ENCODE data around the gene DDIT4.

Gene DDIT4

DNA sequence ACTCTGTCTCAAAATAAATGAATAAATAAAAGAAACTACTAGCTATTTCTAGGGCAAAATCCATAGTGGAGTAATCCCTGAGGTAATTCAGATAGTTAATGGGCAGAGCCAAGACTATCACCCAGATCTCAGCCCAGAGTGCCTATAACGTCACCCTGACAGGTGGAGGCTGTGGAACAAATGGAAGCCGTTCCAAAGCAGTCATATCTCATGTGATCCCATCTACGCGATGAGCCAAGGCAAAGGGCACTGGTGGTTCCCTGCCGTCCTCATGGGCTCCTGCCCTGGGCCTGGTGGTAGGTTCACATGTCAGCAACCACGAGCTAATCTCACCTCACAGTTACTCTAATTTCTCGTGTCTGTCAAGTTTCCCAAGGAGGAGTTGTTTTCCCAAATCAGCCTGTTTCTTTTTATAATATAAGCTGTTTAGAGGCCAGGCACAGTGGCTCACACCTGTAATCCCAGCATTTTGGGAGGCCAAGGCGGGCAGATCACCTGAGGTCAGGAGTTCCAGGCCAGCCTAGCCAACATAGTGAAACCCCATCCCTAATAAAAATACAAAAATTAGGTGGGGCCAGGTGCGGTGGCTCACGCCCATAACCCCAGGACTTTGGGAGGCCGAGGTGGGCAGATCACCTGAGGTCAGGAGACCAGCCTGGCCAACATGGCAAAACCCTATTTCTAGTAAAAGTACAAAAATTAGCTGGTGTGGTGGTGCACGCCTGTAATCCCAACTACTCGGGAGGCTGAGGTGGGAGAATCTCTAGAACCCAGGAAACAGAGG lies 35.1 kb upstream of the DDIT4 start:
- peaks cover 10% of the 10 kb centered on the region for H3K36me3 ChIP-seq (ENCODE audit: control insufficient read depth, insufficient read depth, low read length)
- WGBS, 2 experiments: 94 to 95% methylated on average over 13 of the region's 13 CpGs

DNA sequence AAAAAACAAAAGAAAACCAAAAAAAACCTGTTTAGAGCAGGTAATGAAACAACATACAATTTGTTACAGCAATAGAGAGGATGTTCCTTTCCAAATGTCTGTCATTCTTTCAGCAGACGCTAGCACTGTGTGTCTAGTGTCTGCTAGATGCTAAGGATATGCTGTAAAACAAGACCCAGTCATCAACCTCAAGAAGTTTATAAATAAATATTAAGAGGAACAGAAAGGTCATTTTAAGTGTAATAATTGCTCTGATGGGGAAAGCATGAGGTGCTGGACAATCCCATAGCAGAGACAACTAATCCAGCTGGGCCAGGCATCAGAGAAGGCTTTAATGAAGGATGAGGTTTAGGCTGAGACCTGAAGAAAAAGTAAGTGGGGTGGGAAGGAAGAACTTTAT lies 34.3 kb upstream of the DDIT4 start:
- WGBS, 2 experiments: 89 to 100% methylated on average over 1 of the region's 1 CpG
- Histone ChIP-seq H3K27ac (ENCODE audit: insufficient read depth, low read depth, low read length, poor library complexity, severe bottlenecking) (no peak overlapping the region), H3K9me3 (ENCODE audit: control insufficient read depth, low read length) (no peaks in the 10 kb centered on the region), H3K4me1 (ENCODE audit: control insufficient read depth, insufficient read depth, low read length) (no peaks in the 10 kb centered on the region), H3K36me3 (ENCODE audit: control insufficient read depth, insufficient read depth, low read length) (peaks cover 4% of the 10 kb centered on the region), H3K27me3 (ENCODE audit: control insufficient read depth, insufficient read depth, low read length, poor library complexity, severe bottlenecking) (no peaks in the 10 kb centered on the region), H3K4me3 (ENCODE audit: insufficient read depth, low read depth, low read length) (no peak overlapping the region)

More for the DNA sequence above, 35.1 kb upstream of the DDIT4 start:
- Histone ChIP-seq H3K27ac (ENCODE audit: insufficient read depth, low read depth, low read length, poor library complexity, severe bottlenecking) (no peak overlapping the region), H3K27me3 (ENCODE audit: control insufficient read depth, insufficient read depth, low read length, poor library complexity, severe bottlenecking) (no peaks in the 10 kb centered on the region), H3K9me3 (ENCODE audit: control insufficient read depth, low read length) (no peaks in the 10 kb centered on the region), H3K4me1 (ENCODE audit: control insufficient read depth, insufficient read depth, low read length) (no peaks in the 10 kb centered on the region), H3K4me3 (ENCODE audit: insufficient read depth, low read depth, low read length) (no peak overlapping the region)

- Histone ChIP-seq H3K36me3 (ENCODE audit: control insufficient read depth, insufficient read depth, low read length) (no peaks in the 10 kb centered on the region), H3K27me3 (ENCODE audit: control insufficient read depth, insufficient read depth, low read length, poor library complexity, severe bottlenecking) (no peaks in the 10 kb centered on the region), H3K9me3 (ENCODE audit: control insufficient read depth, low read length) (no peaks in the 10 kb centered on the region), H3K27ac (ENCODE audit: insufficient read depth, low read depth, low read length, poor library complexity, severe bottlenecking) (no peak overlapping the region), H3K4me3 (ENCODE audit: insufficient read depth, low read depth, low read length) (no peak overlapping the region), H3K4me1 (ENCODE audit: control insufficient read depth, insufficient read depth, low read length) (no peaks in the 10 kb centered on the region)
- 89 to 93% methylated on average over 7 of the region's 7 CpGs for WGBS, 2 experiments
Observed at GRCh38 chr10:72240371-72240770, 33.4 kb upstream of the DDIT4 start.

DNA sequence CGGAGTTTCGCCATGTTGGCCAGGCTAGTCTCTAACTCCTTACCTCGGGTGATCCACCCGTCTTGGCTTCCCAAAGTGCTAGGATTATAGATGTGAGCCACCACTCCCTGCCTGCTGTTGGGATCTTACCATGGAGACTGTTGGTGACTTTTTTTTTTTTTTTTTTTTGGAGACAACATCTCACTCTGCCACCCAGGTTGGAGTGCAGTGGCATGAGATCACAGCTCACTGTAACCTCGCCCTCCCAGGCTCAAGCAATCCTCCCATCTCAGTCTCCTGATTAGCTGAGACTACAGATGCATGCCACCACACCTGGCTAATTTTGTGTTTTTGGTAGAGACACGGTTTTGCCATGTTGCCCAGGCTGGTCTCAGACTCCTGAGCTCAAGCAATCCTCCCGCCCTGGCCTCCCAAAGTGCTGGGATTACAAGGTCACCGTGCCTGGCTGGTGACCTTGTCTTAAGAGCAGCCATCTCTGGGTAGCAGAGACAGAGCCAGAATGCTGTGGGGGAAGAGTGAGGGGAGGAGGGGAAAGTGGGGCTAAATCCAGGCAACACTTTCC lies 32.0 kb upstream of the DDIT4 start:
- Histone ChIP-seq H3K9me3 (ENCODE audit: control insufficient read depth, low read length) (no peaks in the 10 kb centered on the region), H3K27me3 (ENCODE audit: control insufficient read depth, insufficient read depth, low read length, poor library complexity, severe bottlenecking) (no peaks in the 10 kb centered on the region), H3K27ac (ENCODE audit: insufficient read depth, low read depth, low read length, poor library complexity, severe bottlenecking) (no peak overlapping the region), H3K4me3 (ENCODE audit: insufficient read depth, low read depth, low read length) (no peak overlapping the region), H3K36me3 (ENCODE audit: control insufficient read depth, insufficient read depth, low read length) (no peaks in the 10 kb centered on the region), H3K4me1 (ENCODE audit: control insufficient read depth, insufficient read depth, low read length) (no peaks in the 10 kb centered on the region)
- WGBS, 2 experiments: 91% methylated on average over 8 of the region's 8 CpGs

DNA sequence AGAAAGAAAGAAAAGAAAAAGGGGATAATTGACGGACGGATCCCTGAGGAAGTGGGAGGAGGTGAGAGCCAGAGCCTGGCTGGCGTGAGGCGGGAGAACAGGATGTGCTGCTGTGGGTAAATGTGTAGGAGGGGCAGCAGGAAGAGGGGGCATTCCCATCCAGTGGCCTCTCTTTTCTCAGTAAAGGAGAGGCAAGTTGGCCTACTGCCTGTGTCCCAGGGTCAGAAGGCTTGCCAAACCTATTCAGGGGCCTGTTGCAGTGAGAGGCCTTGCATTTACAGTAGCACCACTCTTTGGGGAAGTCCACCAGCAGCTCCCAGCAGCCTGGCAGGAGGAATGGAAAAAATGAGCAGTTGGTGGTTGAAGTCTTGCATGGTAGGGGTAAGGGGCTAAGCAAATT lies 31.0 kb upstream of the DDIT4 start:
- no peak overlapping the region for H3K4me3 ChIP-seq (ENCODE audit: insufficient read depth, low read depth, low read length)

GRCh38 chr10:72243822-72244437 lies 29.8 kb upstream of the DDIT4 start:
- peaks cover 16% of the 10 kb centered on the region for H3K4me1 ChIP-seq (ENCODE audit: control insufficient read depth, insufficient read depth, low read length)

More for the DNA sequence above, 31.0 kb upstream of the DDIT4 start:
- Histone ChIP-seq H3K4me1 (ENCODE audit: control insufficient read depth, insufficient read depth, low read length) (peaks cover 4% of the 10 kb centered on the region), H3K27me3 (ENCODE audit: control insufficient read depth, insufficient read depth, low read length, poor library complexity, severe bottlenecking) (no peaks in the 10 kb centered on the region), H3K27ac (ENCODE audit: insufficient read depth, low read depth, low read length, poor library complexity, severe bottlenecking) (no peak overlapping the region), H3K36me3 (ENCODE audit: control insufficient read depth, insufficient read depth, low read length) (no peaks in the 10 kb centered on the region), H3K9me3 (ENCODE audit: control insufficient read depth, low read length) (no peaks in the 10 kb centered on the region)
- 74% methylated on average over 4 of the region's 4 CpGs for WGBS, 2 experiments

DNA sequence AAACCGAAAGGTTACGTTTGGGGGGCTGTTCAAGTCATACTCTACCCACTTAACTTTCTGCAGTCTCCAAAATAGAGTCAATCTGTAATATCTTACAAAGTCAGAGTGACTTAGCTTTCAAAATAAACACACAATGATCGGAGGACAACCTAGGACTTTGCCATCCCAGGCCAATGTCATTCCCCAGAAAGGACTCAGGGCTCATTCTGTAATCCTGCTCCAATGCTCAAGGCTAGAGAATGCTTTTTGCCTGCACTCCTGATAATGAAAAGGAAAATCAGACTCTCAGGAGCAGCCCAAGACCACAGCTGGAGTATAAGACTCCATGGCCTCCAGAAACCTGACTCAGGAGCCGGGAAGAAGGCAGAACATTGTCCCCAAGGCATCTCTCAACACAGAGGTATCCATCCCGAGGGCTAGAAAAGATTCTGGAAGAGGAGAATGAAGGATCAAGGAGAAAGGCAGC lies 29.1 kb upstream of the DDIT4 start:
- H3K4me3 ChIP-seq (ENCODE audit: insufficient read depth, low read depth, low read length): no peak overlapping the region
- no peaks in the 10 kb centered on the region for H3K27me3 ChIP-seq (ENCODE audit: control insufficient read depth, insufficient read depth, low read length, poor library complexity, severe bottlenecking)
- H3K27ac ChIP-seq (ENCODE audit: insufficient read depth, low read depth, low read length, poor library complexity, severe bottlenecking): no peak overlapping the region
- H3K9me3 ChIP-seq (ENCODE audit: control insufficient read depth, low read length): no peaks in the 10 kb centered on the region
- peaks cover 17% of the 10 kb centered on the region for H3K4me1 ChIP-seq (ENCODE audit: control insufficient read depth, insufficient read depth, low read length)
- 75% methylated on average over 5 of the region's 5 CpGs for WGBS, 2 experiments
- no peaks in the 10 kb centered on the region for H3K36me3 ChIP-seq (ENCODE audit: control insufficient read depth, insufficient read depth, low read length)

More at GRCh38 chr10:72243822-72244437, 29.8 kb upstream of the DDIT4 start:
- H3K27ac ChIP-seq (ENCODE audit: insufficient read depth, low read depth, low read length, poor library complexity, severe bottlenecking): no peak overlapping the region
- H3K4me3 ChIP-seq (ENCODE audit: insufficient read depth, low read depth, low read length): no peak overlapping the region
- no peaks in the 10 kb centered on the region for H3K9me3 ChIP-seq (ENCODE audit: control insufficient read depth, low read length)
- H3K36me3 ChIP-seq (ENCODE audit: control insufficient read depth, insufficient read depth, low read length): no peaks in the 10 kb centered on the region
- 95 to 96% methylated on average over 11 of the region's 11 CpGs for WGBS, 2 experiments
- no peaks in the 10 kb centered on the region for H3K27me3 ChIP-seq (ENCODE audit: control insufficient read depth, insufficient read depth, low read length, poor library complexity, severe bottlenecking)

- Histone ChIP-seq H3K27ac (ENCODE audit: insufficient read depth, low read depth, low read length, poor library complexity, severe bottlenecking) (no peak overlapping the region), H3K36me3 (ENCODE audit: control insufficient read depth, insufficient read depth, low read length) (no peaks in the 10 kb centered on the region), H3K4me3 (ENCODE audit: insufficient read depth, low read depth, low read length) (no peak overlapping the region), H3K27me3 (ENCODE audit: control insufficient read depth, insufficient read depth, low read length, poor library complexity, severe bottlenecking) (no peaks in the 10 kb centered on the region), H3K9me3 (ENCODE audit: control insufficient read depth, low read length) (no peaks in the 10 kb centered on the region), H3K4me1 (ENCODE audit: control insufficient read depth, insufficient read depth, low read length) (peaks cover 17% of the 10 kb centered on the region)
- 91 to 96% methylated on average over 3 of the region's 3 CpGs for WGBS, 2 experiments
Observed at GRCh38 chr10:72245949-72246525, 27.7 kb upstream of the DDIT4 start.

- WGBS, 2 experiments: 30 to 36% methylated on average over 10 of the region's 10 CpGs
- Histone ChIP-seq H3K4me3 (ENCODE audit: insufficient read depth, low read depth, low read length) (no peak overlapping the region), H3K36me3 (ENCODE audit: control insufficient read depth, insufficient read depth, low read length) (no peaks in the 10 kb centered on the region), H3K27ac (ENCODE audit: insufficient read depth, low read depth, low read length, poor library complexity, severe bottlenecking) (peak overlapping the region; percentile 36), H3K9me3 (ENCODE audit: control insufficient read depth, low read length) (no peaks in the 10 kb centered on the region), H3K27me3 (ENCODE audit: control insufficient read depth, insufficient read depth, low read length, poor library complexity, severe bottlenecking) (no peaks in the 10 kb centered on the region), H3K4me1 (ENCODE audit: control insufficient read depth, insufficient read depth, low read length) (peaks cover 17% of the 10 kb centered on the region)
Observed at GRCh38 chr10:72248468-72249151, 25.1 kb upstream of the DDIT4 start.

All from ectodermal cell (in vitro differentiated cells).